Fibroblast of lung (primary cell): ENCODE data around the gene ISYNA1. TPM values are rescaled to one million over a fixed set of nuclear protein-coding genes. Genes with fewer than 3 reads are reported as not detected.

ENCODE experiments used
- DNase-seq, 2 donors: peaks; one replicate each; pipeline versions ENCODE4 v3.0.0 to v3.0.0-alpha.2; 2010; ENCODE audit warnings: low read depth in 2 of 2
- H2AFZ ChIP-seq: 2 replicates; pipeline ENCODE4 v1.5.1; 2012; ENCODE audit warnings: low read length, control low read depth, inconsistent platforms
- H3K27ac ChIP-seq: 2 replicates; pipeline ENCODE4 v1.5.1; 2011; ENCODE audit warnings: low read length, control low read depth; ENCODE audit not compliant: insufficient read depth
- H3K27me3 ChIP-seq: 2 replicates; pipeline ENCODE4 v1.5.1; 2011; ENCODE audit warnings: mild to moderate bottlenecking, low read length; ENCODE audit not compliant: control insufficient read depth, insufficient read depth
- H3K36me3 ChIP-seq: 2 replicates; pipeline ENCODE4 v1.5.1; 2011; ENCODE audit warnings: low read length; ENCODE audit not compliant: control insufficient read depth, insufficient read depth
- H3K4me1 ChIP-seq: 2 replicates; pipeline ENCODE4 v1.5.1; 2011; ENCODE audit warnings: low read length; ENCODE audit not compliant: control insufficient read depth, insufficient read depth; ENCODE audit errors: extremely low read depth
- H3K4me2 ChIP-seq: 2 replicates; pipeline ENCODE4 v1.5.1; 2011; ENCODE audit warnings: low read length, control low read depth; ENCODE audit not compliant: insufficient read depth; ENCODE audit errors: extremely low read depth
- H3K4me3 ChIP-seq, 4 experiments: fragments of 200-600 bp in 1 of 4; sonication (generic) in 1 of 4; replicated peaks in 1 of 4; 2 replicates each; pipeline ENCODE4 v1.5.1; 2011 to 2016; ENCODE audit warnings: low read length in 4 of 4, low read depth in 3 of 4, mild to moderate bottlenecking in 3 of 4, control low read depth in 2 of 4, inconsistent platforms in 1 of 4, mixed read lengths in 1 of 4; ENCODE audit not compliant: insufficient read depth in 1 of 4; ENCODE audit errors: control extremely low read depth in 1 of 4
- H3K79me2 ChIP-seq: 2 replicates; pipeline ENCODE4 v1.5.1; 2012; ENCODE audit warnings: mild to moderate bottlenecking, low read length, inconsistent platforms; ENCODE audit not compliant: control insufficient read depth, insufficient read depth
- H3K9ac ChIP-seq: 2 replicates; pipeline ENCODE4 v1.5.1; 2011; ENCODE audit warnings: mild to moderate bottlenecking, low read length, control low read depth; ENCODE audit not compliant: insufficient read depth
- H3K9me3 ChIP-seq: 2 replicates; pipeline ENCODE4 v1.5.1; 2012; ENCODE audit warnings: low read depth, low read length; ENCODE audit not compliant: control insufficient read depth, insufficient read depth
- H4K20me1 ChIP-seq: 2 replicates; pipeline ENCODE4 v1.5.1; 2011; ENCODE audit warnings: low read length; ENCODE audit not compliant: control insufficient read depth, insufficient read depth; ENCODE audit errors: extremely low read depth
- CTCF ChIP-seq, 2 donors: IDR thresholded peaks in 1 of 2; conservative IDR thresholded peaks in 1 of 2; 1 replicate in 1 of 2; 2 replicates in 1 of 2; pipeline ENCODE4 v1.5.1; 2011 to 2012; ENCODE audit warnings: low read length in 2 of 2, control low read depth in 1 of 2, inconsistent platforms in 1 of 2, low read depth in 1 of 2, mild to moderate bottlenecking in 1 of 2
- EZH2 ChIP-seq: IDR thresholded peaks from 2 replicates; pipeline ENCODE4 v1.5.1; 2012; ENCODE audit warnings: low read length, control low read depth, mild to moderate bottlenecking; ENCODE audit errors: missing control alignments
- polyA plus RNA-seq, 2 donors: library from polyadenylated mRNA; depleted of rRNA in 1 of 2; stranded (reverse) in 1 of 2; unstranded in 1 of 2; fragments of >200 nt; gene quantifications; 2 replicates each; pipeline ENCODE4 v1.2.1, GENCODE V29; 2011 to 2012; ENCODE audit warnings: missing spikeins in 1 of 2
- total RNA-seq: library from RNA; depleted of rRNA; stranded (reverse); fragments of >200 nt; gene quantifications from 2 replicates; pipeline ENCODE4 v1.2.1, GENCODE V29; 2014

ISYNA1 gene
- total and polyA plus RNA-seq, 2 donors (not counting 1 experiment from before 2014, with no cell fraction given), result 10.3 to 25.6 TPM

GRCh38 chr19:18422530-18423191 lies 15.3 kb downstream of the ISYNA1 start:
- H3K79me2 ChIP-seq, result peaks cover 70% of the 10 kb centered on the region
- no peaks in the 10 kb centered on the region for H3K9me3 ChIP-seq
- peaks cover 36% of the 10 kb centered on the region for H3K4me1 ChIP-seq
- no peak overlapping the region for H3K4me2 ChIP-seq
- no peak overlapping the region for H3K9ac ChIP-seq
- H3K27ac ChIP-seq, result no peak overlapping the region
- TF ChIP-seq CTCF (conservative IDR thresholded peaks at IDR 0.05 in 1 of 2, IDR thresholded peaks at IDR 0.05 in 1 of 2; ENCODE audit: low read depth in 1 of 2, low read length in 2 of 2), result no peak
- no peak for TF ChIP-seq EZH2
- H3K27me3 ChIP-seq, result no peaks in the 10 kb centered on the region
- no peak overlapping the region for H2AFZ ChIP-seq
- H4K20me1 ChIP-seq, result no peaks in the 10 kb centered on the region
- peaks cover 2% of the 10 kb centered on the region for H3K36me3 ChIP-seq
- H3K4me3 ChIP-seq, result no peak overlapping the region
- no peak for DNase-seq

- peaks cover 58% of the 10 kb centered on the region for H3K79me2 ChIP-seq
- H3K27ac ChIP-seq, result no peak overlapping the region
- peak overlapping the region in 1 of 4 experiments; percentile 77 for H3K4me3 ChIP-seq
- no peaks in the 10 kb centered on the region for H3K27me3 ChIP-seq
- peaks cover 35% of the 10 kb centered on the region for H3K4me1 ChIP-seq
- TF ChIP-seq EZH2 (no peak), CTCF (conservative IDR thresholded peaks at IDR 0.05 in 1 of 2, IDR thresholded peaks at IDR 0.05 in 1 of 2; ENCODE audit: low read depth in 1 of 2, low read length in 2 of 2) (no peak)
- peaks cover 2% of the 10 kb centered on the region for H3K36me3 ChIP-seq
- no peak overlapping the region for H3K9ac ChIP-seq
- no peak overlapping the region for H2AFZ ChIP-seq
- H3K4me2 ChIP-seq, result peak overlapping the region; percentile 23
- no peaks in the 10 kb centered on the region for H3K9me3 ChIP-seq
- no peaks in the 10 kb centered on the region for H4K20me1 ChIP-seq
- no peak for DNase-seq
Measured at GRCh38 chr19:18421371-18421959, 16.5 kb downstream of the ISYNA1 start.

- Histone ChIP-seq H3K4me1 (peaks cover 38% of the 10 kb centered on the region), H3K9me3 (no peaks in the 10 kb centered on the region), H2AFZ (no peak overlapping the region), H3K79me2 (peaks cover 58% of the 10 kb centered on the region), H3K4me3 (peak overlapping the region; percentile 20 to 77 (median 54)), H3K9ac (no peak overlapping the region), H3K27ac (no peak overlapping the region), H3K36me3 (peaks cover 2% of the 10 kb centered on the region), H3K27me3 (no peaks in the 10 kb centered on the region), H4K20me1 (no peaks in the 10 kb centered on the region), H3K4me2 (peak overlapping the region; percentile 66)
- no peak for DNase-seq
- TF ChIP-seq CTCF (conservative IDR thresholded peaks at IDR 0.05 in 1 of 2, IDR thresholded peaks at IDR 0.05 in 1 of 2; ENCODE audit: low read depth in 1 of 2, low read length in 2 of 2), result no peak
- TF ChIP-seq EZH2, result no peak
Measured at GRCh38 chr19:18420930-18421329, 17.0 kb downstream of the ISYNA1 start.
